ENCODE measurements around the gene OR9A2.
"Not testable (repeated sequence)": the region's sequence is repeated elsewhere in the genome, so short reads cannot be mapped to it uniquely, and the experiment has no call there.

Gene OR9A2

DNA sequence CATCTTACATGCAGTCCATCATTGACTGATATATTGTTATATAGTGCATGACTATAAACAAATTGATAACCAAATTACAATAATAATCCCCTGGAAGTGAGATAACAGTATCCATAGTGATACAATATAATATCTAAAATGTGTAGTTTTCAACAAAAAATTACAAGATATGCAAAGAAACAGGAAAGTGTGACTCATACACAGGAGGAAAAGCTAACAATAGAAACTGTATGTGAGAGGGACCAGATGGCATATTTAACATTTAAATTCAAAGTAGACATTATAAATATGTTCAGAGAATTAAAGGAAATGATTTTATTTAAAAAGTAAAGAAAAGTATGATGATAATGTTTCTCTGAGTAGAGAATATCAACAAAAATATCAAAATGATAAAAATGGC is 8.0 kb downstream of the OR9A2 start:
- DNase-seq (ENCODE audit: low spot score) (no peak), FAIRE-seq (no peak)

DNA sequence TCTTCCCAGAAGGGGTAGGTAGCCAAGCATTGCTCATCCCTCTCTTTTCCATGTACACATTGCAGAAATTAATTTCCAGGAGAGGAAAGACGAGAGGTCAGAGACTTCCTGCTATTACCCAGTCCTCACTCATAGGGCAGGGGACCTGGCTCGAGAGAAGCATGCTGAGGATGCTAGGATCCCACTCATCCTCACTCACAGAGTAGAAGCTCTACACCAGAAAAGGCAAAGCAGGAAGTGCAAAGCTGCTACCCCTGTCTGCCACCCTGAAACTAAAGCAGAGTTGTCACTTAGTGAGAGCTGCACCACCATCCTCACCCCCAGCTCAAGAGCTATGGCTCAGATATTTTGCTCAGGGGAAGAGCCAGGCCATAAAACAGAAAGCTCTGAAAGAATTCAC is 9.9 kb downstream of the OR9A2 start:
- FAIRE-seq = no peak
- no peak for DNase-seq (ENCODE audit: low spot score)

DNA sequence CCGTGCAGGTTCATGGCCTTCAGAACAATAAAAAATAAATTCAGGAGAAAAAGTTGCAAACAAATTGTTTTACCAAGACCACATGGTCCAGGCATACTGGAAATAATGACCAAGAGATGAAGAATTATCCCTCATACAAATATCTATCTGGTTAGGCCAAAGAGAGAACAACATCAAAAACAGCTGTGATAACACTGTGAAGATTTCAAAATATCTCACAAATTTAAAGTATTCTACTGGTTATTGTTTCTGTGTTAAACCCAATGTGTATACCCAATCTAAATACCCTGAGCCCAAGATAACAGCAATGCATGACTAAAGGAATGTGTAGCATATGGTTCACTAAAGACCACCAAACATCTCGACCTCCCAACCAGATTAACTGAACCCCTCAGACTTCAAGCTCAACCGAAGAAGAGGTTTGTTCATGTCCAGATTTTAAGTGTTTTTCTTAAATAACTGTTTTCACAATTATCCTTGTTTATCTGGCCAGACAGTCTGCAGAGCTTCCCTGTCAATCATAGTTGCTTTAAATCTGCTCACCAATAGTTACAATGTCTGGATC is 10.9 kb downstream of the OR9A2 start:
- FAIRE-seq = no peak
- DNase-seq (ENCODE audit: low spot score) = no peak

DNA sequence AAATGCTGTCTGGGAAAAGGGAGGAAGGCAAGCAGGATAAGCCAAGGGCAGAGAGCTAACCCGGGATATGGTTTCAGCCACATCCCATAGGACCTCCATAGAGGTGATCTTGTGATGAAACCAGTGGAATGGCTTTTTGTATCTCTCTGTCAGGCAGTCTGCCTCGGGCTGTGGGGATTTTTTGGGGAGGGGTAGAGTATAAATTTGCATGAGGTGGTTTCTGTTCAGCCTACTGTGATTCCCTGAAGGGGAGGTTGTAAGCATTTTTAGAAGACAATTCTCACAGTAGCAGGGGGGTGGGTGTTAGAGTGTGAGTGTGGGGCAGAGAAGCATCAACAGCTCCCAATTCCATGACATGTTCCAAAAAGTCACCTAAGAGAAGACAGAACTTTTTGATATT is 11.8 kb downstream of the OR9A2 start:
- no peak for DNase-seq (ENCODE audit: low spot score)
- FAIRE-seq = no peak

DNA sequence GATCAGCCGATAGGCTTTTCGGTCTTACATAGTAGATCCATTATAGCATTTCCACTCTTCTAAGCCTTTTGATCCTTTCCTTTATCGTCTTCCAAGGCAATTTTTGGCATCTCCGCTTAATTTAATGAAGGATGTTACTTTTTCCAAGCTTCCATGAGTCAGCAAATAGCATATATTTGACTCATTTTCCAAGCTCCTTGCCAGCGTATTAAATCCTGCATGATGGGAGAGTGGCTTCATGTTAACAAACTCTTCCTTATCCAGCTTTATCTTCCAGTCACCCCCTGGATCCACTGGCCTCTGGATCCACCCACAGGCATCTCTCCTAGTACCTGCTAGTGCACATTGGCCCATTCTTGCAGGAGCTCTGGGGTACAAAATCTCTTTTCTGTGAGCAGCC is 13.0 kb downstream of the OR9A2 start:
- no peak for FAIRE-seq
- DNase-seq (ENCODE audit: low spot score) = no peak

DNA sequence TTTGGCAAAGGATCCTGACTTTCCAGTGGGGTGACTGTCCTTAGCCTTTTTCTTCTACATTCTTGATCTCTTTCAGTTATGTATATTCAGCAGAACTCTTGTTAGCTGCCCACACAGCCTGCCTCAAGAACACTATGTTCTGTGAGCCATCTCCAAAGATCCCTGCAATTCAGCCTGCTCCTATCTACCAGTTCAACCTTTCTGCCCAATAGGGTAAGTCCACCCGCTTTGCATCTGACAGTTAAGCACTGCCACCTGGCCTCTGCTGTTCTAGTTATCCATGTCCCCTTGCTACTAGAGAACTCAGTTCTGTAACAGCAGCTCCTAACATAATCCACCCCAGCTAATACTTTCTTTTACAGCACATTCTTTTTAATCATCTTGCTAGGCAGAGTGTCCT is 13.5 kb downstream of the OR9A2 start:
- FAIRE-seq (no peak), DNase-seq (ENCODE audit: low spot score) (no peak)

DNA sequence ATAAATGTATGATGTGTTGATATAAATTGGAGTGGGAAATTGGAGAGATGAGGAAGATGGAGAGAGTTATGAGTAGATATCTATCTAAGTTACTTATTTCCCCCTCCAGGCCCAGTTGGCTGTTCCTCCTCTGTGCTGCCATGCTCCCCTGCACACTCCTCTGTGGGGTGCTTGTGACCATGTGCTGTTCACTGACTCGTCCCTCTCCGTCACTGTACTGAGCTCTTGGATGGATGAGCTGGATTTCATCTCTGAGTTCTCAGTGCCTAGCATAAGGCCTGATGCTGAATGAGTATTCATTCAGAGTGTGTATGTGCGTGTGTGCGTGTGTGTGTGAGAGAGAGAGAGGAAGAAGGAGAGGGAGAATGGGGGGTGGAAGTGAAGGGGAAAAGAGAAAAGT is 14.5 kb downstream of the OR9A2 start:
- FAIRE-seq = no peak

DNA sequence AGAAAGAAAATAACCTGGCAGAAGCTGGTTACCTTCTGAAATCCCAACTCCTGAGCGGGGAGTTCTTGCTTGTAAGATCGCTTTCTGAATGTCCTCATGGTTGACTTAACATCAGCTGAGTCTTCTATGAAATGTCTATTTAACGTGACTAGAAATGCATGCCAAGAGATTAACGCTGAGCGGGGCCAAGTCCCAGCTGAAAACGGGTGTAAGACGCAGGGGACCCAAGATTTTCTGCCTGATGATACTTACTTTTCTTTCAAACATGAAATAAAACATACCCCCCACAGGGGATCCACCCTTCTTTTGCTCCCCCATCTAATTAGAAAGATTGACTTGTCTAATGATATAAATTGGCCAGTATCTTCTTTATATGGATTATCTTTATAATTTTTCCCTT is 14.9 kb downstream of the OR9A2 start:
- FAIRE-seq (no peak), DNase-seq (ENCODE audit: low spot score) (no peak)

More for the DNA sequence above, 14.5 kb downstream of the OR9A2 start:
- DNase-seq (ENCODE audit: low spot score) = no peak

DNA sequence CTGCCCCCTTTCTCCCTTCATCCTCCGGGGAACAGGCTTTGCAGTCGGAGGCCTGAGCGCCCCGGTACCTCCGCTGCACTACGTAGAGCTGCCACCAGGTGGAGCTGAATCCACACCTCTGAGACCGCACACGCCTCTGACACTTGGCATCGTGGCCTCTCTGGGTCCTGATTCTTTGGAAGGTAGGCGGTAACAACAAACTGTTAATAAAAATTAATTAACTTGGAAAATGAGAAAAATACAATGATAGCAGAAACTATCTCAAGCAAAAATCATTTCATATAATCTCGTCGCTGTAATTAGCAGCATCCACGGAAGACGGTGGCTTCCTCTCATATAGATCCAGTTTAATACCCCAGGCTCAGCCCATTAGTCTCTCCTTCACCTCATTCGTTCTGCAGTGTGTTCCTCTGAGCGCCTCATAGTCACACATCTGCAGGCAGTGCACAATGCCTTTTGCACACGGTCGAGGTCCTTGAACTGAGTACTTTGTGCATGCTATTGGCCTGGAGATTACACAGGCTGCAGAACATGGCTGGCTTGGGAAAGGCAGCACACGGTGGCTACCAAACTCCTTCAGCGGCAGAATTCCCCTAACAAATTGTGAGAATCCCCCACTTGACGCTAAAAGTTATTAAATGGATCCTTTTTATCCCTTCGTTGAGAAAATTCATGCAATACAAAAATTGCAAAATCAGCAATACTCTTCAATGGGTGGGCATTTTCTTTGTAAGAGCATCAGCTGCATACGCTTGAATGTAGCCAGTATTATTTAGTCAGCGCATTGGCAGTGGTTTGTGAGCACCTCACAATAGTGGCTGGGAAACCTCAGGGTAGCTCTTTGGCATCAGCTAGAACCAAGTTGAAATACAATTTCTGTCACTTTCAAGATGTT is 18.7 kb downstream of the OR9A2 start:
- DNase-seq (ENCODE audit: low spot score) = peak; percentile 69
- no peak for FAIRE-seq

DNA sequence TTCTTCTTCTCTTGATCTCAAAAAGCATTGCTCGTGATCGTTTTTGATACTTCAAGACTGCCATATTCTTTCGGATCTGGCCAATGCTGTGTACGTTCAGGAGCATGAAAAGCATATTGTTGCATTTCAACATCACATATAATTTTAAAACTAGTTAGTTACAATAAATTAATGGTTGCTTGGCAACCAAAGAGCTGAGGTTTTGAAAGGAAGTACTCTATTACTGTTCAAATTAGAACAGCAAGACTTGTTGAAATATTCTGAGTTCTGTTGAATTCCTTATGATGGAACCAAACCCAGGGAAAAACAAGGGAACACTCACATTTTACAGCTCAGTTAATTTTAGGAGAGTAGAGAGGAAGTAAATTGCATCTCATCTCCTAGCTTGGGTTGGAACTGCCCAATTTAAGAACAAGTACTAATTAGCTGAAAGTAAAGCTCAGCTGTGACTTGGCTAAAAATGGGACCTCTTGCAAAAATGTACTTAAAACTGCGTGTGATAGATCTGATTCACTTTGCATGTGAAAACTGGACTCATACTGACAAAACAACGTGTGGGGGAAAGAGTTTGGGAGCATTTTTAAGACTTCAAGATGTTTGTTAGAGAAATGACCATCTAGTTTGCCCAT is 21.2 kb downstream of the OR9A2 start:
- no peak for DNase-seq (ENCODE audit: low spot score)
- no peak for FAIRE-seq

DNA sequence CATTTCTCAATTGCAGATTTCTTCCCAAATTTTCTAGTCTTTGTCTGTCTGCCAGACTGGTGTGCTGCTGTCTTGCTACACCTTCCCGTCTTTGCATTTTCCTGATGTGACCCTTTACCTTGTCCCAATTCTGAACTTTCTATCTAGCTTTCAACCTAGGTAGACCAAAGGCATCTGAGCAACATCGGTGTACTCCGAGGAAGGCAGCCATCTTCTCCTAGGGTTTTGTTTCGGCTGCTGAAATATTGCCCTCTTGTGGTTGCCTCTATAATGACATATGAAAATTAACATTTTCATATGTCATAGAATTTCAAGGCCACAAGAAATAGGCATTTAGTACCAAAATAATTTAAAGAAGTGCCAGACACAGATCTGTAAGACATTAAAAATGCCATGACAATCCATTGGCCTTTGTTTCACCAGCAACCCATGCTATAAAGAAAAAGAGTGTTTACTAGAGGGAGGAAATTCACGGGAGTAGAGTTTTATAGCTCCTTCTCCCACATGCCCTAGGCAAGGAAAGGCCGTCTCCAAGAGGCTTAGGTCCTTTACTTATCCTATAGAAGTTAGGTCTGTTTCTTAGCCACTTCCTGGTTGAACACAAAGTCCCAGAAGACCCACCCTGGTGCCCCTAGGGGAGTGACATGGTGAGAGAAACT is 23.4 kb downstream of the OR9A2 start:
- peak; percentile 54 for DNase-seq (ENCODE audit: low spot score)

DNA sequence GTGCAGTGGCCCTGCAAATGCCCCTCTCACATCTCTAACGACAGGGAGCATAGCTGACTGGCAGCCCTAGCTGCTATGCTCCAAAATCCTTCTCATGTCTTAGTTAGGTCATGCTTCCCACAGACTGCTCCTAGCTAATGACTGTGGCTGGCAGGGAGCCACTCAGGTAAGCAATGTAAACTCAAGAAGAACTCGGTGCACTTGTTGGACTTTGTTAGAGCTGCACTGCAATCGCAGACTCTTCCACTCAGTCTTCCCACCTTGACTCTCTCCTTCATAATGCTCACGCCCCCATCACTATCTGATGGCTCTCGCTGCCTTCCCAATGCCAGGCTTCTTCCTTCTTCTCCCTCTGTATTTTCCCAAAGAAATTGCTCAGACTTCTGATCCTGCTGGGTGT is 24.0 kb downstream of the OR9A2 start:
- DNase-seq (ENCODE audit: low spot score) (no peak), FAIRE-seq (no peak)

More for the DNA sequence above, 23.4 kb downstream of the OR9A2 start:
- FAIRE-seq = no peak

DNA sequence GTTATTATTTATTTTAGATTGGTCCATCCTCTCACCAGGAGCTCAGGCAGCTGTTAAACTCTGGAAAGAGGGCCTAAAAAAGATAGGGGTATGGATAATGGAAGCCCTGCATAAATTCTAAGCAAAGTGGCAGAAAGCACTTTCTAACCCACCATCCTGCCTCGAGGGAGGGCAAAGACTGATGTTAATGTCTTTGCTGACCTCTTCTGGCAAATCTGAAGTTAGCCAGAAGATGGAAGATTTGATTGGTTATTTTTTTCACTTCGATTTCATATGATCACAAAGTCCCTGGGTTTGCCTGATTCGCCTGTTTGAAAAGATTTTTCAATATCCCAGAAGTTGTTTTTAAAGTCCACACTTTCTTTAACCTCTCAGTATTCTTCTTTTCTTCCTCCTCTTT is 24.8 kb downstream of the OR9A2 start:
- FAIRE-seq (no peak), DNase-seq (ENCODE audit: low spot score) (peak; percentile 36)

DNA sequence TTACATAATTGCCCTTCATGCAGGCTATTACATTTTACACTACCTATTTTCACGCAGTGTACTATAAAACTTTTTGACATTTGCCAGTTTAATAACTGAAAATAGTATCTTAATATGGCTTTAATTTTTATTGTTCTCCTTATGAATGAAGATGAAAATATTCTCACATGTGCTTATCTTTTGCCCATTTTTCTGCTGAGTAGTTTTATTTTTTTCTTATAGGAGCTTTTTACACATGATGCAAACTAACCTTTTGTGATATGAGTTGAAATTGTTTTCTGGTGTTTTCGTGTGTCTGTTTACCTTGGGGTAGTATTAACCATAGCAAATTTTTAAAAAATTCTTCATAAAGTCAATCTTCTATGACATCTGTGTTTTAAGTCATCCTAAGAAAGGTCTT is 26.3 kb downstream of the OR9A2 start:
- no peak for DNase-seq (ENCODE audit: low spot score)
- no peak for FAIRE-seq

DNA sequence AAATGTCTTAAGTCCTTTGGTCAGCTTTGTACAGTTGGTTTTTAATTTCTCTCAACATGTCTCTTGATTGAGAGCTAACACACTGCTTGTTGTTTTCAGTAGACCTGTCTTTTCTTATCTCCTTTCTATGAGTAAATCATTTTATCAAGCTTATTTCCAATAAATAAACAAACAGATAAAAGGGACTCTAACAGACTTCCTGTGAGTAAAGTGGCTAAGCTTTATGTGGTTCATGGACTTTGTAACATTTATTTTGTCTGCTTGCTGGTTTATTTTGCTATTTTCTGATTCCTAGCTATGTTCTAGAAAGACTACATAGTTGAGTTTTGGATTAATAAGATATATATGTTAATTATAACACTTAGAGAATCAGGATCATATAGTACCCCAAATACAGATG is 27.1 kb downstream of the OR9A2 start:
- FAIRE-seq (no peak), DNase-seq (ENCODE audit: low spot score) (no peak)

DNA sequence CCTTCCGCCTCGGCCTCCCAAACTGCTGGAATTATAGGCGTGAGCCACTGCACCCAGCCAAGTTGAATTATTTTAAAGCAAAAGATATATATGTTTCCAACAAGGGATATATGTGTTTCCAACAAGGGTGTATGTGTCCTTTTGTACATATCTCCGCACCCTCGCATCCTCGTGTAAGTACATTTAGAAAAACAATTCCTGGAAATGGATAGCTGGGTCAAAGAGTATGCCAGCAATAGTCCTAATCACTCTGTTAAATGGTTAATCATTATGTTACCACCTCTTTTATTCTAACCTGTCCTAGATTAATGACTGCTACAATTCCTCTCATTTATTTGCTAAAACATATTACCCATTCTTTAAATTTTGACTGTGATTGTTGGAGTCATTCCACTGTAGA is 28.0 kb downstream of the OR9A2 start:
- FAIRE-seq (no peak), DNase-seq (ENCODE audit: low spot score) (no peak)

DNA sequence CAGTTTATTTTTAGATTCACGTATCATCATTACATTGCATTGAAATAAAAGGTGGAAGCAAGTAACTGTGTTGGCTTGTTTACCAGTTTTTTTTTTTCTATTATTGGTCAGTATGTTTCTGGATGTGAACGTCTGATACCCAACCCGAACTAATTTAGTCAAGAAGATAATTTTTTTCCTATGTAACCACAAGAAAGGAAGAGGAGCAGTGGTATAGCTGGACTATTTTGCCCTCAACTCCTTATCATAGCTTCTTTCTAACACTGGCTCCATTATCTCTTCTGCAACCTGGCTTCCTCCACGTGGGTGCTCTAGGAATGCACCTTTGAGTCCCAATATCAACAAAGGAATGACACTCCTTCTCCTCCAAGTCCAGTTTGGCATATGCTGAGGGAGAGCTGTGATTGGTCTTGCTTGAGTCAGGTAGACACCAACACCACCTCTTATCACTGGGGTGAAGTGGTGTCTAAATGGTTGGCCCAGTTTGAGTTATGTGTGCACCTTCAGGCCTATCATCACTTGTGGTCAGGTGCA is 29.4 kb downstream of the OR9A2 start:
- no peak for FAIRE-seq

DNA sequence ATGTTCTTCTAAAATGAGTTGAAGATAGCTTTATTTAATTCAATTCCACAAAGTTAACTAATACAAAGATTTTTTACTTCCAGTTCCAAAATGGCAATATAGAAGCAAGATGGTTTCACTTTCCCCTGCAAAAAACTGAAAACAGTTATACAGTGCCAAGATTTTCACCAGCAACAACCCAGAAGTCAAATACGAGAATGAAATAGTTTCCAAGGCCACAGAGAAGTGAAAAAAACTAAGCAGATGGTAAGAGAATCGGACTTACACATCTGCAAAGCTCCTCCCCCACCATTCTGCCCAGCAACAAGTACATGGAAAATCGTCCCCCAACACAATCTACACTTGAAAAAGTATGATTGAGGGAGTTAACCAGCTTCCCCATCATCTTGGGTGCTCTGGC is 34.5 kb downstream of the OR9A2 start:
- DNase-seq (ENCODE audit: low spot score) (no peak), FAIRE-seq (no peak)

More for the DNA sequence above, 29.4 kb downstream of the OR9A2 start:
- DNase-seq (ENCODE audit: low spot score) = no peak

DNA sequence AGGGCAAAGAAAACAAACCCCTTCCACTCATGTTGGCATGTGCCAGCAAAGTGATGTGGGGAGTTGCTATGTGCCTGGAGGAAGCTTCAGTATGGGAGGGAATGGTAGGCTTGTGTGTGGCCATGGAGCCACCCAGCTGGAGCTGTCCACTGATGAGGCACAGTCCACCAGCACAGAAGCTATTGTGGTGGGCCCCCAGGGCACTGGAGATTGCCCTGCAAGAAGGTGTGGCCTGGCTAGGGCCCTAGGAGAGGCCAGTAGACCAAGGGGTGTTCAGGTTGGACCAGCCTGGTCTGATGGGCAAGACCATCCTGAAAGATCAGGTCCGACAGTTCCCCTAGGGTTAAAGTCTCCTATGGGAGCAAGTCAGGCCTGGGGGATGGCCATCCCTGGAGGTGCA is 42.6 kb downstream of the OR9A2 start:
- DNase-seq (ENCODE audit: low spot score) (no peak), FAIRE-seq (no peak)

DNA sequence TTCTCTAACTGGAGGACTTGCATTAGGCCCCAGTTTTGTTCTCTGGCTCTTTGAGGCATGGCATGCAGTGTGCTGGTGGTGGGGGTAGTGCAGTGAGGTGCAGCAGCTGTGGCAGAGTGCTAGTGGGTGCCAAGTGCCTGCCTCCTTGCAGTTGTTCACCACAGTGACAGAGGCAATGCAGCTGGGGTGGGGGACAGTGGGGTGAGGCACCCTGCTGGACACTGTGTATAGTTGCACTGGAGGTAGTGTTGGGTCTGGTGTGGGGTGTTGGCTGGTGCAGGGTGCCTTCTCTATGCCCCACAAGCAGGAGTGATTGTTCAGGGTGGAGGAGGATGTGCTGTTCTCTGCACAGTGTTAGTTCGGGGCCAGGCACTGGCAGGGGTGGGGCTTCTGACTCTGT is 43.1 kb downstream of the OR9A2 start:
- FAIRE-seq (no peak), DNase-seq (ENCODE audit: low spot score) (no peak)

DNA sequence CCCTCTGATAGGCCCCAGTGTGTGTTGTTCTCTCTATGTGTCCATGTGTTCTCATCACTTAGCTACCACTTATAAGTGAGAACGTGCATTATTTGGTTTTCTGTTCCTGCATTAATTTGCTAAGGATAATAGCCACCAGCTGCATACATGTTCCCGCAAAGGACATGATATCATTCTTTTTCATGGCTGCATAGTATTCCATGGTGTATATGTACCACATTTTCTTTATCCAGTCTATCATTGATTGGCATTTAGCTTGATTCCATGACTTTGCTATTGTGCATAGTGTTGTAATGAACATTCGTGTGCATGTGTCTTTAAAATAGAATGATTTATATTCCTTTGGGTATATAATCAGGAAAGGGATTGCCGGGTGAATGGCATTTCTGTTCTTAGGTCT is 48.5 kb downstream of the OR9A2 start:
- DNase-seq (ENCODE audit: low spot score); FAIRE-seq: not testable (repeated sequence)
